Stomach (tissue), 9 donors: ENCODE data around the gene TMEM250. TPM values are rescaled to one million over a fixed set of nuclear protein-coding genes. Genes with fewer than 3 reads are reported as not detected.

Source experiments
- DNase-seq, 2 donors: peaks; one replicate each; pipeline versions ENCODE4 v3.0.0 to v3.0.0-alpha.2; 2013 to 2019
- H3K27ac ChIP-seq, 5 donors: fragments of 200-600 bp in 4 of 5; sonication (generic) in 4 of 5; one replicate each; pipeline ENCODE4 v1.5.1; 2013 to 2019; ENCODE audit warnings: mild to moderate bottlenecking in 1 of 5, moderate library complexity in 1 of 5
- H3K27me3 ChIP-seq, 3 donors: fragments of 200-600 bp; sonication (generic); one replicate each; pipeline ENCODE4 v1.5.1; 2017 to 2019; ENCODE audit warnings: mixed run types in 1 of 3
- H3K36me3 ChIP-seq, 4 donors: fragments of 200-600 bp; sonication (generic); 1 replicate in 3 of 4; 2 replicates in 1 of 4; pipeline ENCODE4 v1.5.1; 2016 to 2019
- H3K4me1 ChIP-seq, 4 donors: fragments of 200-600 bp; sonication (generic); one replicate each; pipeline ENCODE4 v1.5.1; 2016 to 2019
- H3K4me3 ChIP-seq, 4 donors: fragments of 200-600 bp; sonication (generic) in 3 of 4; one replicate each; pipeline ENCODE4 v1.5.1; 2016 to 2019; ENCODE audit warnings: mild to moderate bottlenecking in 1 of 4
- H3K9me3 ChIP-seq, 4 donors: fragments of 200-600 bp; sonication (generic); one replicate each; pipeline ENCODE4 v1.5.1; 2016 to 2019
- EP300 ChIP-seq: sonication (generic); formaldehyde crosslinking; IDR thresholded peaks from one replicate; pipeline ENCODE4 v1.6.1; 2017; ENCODE audit warnings: antibody characterized with exemption
- POLR2A ChIP-seq, 4 donors: fragments of 450-650 bp; IDR thresholded peaks; one replicate each; pipeline ENCODE4 v1.6.1; 2016; ENCODE audit warnings: antibody characterized with exemption in 4 of 4, control low read depth in 2 of 4, mild to moderate bottlenecking in 1 of 4, moderate library complexity in 1 of 4
- POLR2AphosphoS5 ChIP-seq, 3 donors: sonication (generic); formaldehyde crosslinking; IDR thresholded peaks; one replicate each; pipeline ENCODE4 v1.6.1; 2016; ENCODE audit warnings: antibody characterized with exemption in 3 of 3
- WGBS, 5 donors: extraction: QIAGEN DNeasy Blood & Tissue Kit in 3 of 5; methylation state at CpG; one replicate each; pipeline versions ENCODE4 v1.1.5 to v1.1.7; 2013 to 2018; 5-methylcytosine and 5-hydroxymethylcytosine counted together
- intact Hi-C: fragments of 100-400 bp; cut with DNase I; formaldehyde crosslinking; loops from one replicate; pipeline ENCODE4 v1.15.1; 2023; ENCODE audit warnings: low total_unique reads
- polyA plus RNA-seq, 3 donors: library from polyadenylated mRNA; stranded (reverse); fragments of 200-250 nt; gene quantifications; one replicate each; pipeline ENCODE4 v1.2.3, GENCODE V29; 2013
- total RNA-seq, 5 donors: library from RNA; depleted of rRNA; stranded (reverse); fragments of >200 nt; gene quantifications; one replicate each; pipeline versions ENCODE4 v1.1.0 to v1.2.3, GENCODE V29; 2014 to 2016
- TF ChIP-seq, protein P1 (sequence below), 7 experiments: fragments of 450-650 bp in 4 of 7; fragments of 200-600 bp in 3 of 7; sonication (generic) in 3 of 7; IDR thresholded peaks; one replicate each; pipeline ENCODE4 v1.5.1; 2016 to 2019; ENCODE audit warnings: antibody characterized with exemption in 7 of 7, control low read depth in 2 of 7, mild to moderate bottlenecking in 1 of 7
- donor health status: healthy with polysubstance abuse.
- donor health status: Bipolar disorder and iron deficiency.
- donor health status: healthy.

The TMEM250 gene
- total and polyA plus RNA-seq, 8 donors: 15.6 to 105 (median 22.6) TPM

DNA sequence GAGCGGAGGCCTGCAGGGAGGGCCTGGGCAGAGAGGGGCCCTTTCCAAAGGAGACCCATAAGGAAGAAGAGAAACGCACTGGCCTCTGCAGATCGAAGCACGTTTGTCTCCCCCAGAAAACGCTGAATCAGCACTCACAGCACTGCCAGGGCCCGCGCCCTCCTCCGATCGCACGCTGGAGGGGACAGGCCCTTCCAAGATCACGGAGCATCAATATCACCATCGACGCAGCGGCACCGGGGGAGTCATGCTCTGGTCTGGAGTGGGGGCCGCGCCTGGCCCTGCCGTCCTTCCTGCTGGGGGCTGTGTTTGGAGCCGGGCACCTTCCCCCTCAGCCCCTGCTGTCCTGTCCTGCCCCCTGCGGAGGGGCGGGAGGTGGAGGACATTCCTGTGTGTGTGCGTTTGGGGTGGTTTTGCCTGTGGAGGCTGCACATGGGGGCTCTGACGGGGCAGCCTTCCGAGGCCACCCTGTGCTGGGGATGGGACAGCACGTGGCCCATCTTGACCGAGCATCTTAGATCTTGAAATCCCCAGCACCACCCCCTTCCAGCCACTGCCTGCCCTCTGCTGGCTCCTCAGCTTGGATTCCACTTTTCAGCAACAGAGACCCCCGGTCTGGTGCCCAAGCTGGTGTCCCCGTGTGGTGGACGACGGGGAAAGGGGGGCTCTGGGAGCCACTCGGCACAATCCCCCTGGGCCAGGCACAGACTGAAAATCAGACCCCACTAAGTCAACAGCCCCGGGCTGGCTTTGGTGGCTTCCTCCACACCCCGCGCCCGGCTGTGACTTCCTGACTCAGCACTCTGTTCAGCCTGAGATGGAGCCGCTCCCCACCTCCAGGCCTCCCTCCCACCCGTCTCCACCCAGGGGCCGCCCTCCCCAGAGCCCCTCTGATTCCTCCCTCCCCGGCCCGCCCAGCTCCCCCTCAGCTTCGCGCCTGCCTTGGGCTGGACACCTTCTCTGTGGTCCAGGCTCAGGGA, 8.3 kb downstream of the TMEM250 start:
- Histone ChIP-seq H3K36me3 (peaks cover 8 to 16% (median 12%) of the 10 kb centered on the region in 4 donors), H3K9me3 (no peaks in the 10 kb centered on the region), H3K4me3 (peak overlapping the region; percentile 30 to 45 (median 38)), H3K27ac (peak overlapping the region; percentile 38 to 89 (median 83)), H3K4me1 (peaks cover 56 to 66% (median 61%) of the 10 kb centered on the region in 4 donors), H3K27me3 (no peaks in the 10 kb centered on the region)
- WGBS, 5 donors: 20 to 44% (median 29%) methylated on average over 33 to 42 of the region's 42 CpGs
- TF ChIP-seq EP300 (no peak), POLR2A (IDR thresholded peaks at IDR 0.05) (no peak), POLR2AphosphoS5 (IDR thresholded peaks at IDR 0.05) (no peak)
- TF ChIP-seq, protein P1, sequence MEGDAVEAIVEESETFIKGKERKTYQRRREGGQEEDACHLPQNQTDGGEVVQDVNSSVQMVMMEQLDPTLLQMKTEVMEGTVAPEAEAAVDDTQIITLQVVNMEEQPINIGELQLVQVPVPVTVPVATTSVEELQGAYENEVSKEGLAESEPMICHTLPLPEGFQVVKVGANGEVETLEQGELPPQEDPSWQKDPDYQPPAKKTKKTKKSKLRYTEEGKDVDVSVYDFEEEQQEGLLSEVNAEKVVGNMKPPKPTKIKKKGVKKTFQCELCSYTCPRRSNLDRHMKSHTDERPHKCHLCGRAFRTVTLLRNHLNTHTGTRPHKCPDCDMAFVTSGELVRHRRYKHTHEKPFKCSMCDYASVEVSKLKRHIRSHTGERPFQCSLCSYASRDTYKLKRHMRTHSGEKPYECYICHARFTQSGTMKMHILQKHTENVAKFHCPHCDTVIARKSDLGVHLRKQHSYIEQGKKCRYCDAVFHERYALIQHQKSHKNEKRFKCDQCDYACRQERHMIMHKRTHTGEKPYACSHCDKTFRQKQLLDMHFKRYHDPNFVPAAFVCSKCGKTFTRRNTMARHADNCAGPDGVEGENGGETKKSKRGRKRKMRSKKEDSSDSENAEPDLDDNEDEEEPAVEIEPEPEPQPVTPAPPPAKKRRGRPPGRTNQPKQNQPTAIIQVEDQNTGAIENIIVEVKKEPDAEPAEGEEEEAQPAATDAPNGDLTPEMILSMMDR (IDR thresholded peaks at IDR 0.05): no peak
- intact Hi-C loops: no loop called here
- DNase-seq: peak in 1 of 2 donors; percentile 66

DNA sequence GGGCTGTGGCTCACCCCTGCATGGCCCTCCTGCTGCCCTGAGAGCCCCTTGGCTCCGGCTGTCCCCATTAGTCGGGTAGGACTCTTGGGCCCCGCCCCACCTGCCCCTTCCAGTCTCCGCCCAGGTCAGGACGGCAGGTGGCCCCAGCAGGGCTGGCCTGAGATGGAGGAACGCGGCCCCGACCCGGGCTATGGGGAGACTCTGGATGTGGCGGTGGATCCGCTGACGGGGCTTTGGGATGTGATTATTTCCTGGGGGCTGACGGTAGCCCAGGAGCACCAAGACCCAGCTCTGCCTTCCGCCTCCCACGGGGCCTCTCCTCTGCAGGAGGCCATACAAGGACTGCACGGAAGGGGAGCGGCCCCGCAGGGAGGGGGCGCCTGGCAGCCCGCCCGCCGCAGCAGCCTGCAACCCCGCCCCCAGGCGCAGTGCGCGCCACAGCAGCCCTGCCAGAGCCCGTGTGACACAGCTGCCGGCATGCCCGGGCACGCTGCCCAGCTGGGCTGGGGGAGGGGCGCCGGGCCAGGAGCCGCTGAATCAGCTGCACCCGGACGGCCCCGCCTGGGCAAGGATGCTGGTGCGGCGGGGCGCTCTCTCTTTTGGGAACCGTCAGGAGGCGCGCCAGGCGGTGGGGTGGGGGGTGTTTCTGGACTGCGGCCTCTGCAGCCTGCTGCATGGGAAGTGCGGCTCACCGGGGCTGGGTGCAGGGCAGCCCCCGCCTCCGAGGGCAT, 9.2 kb downstream of the TMEM250 start:
- DNase-seq: peak; percentile 96 to 97
- peaks cover 59 to 74% (median 69%) of the 10 kb centered on the region in 4 donors for H3K4me1 ChIP-seq
- intact Hi-C loops: no loop called here
- TF ChIP-seq EP300: peak; percentile 54
- TF ChIP-seq, protein P1 (IDR thresholded peaks at IDR 0.05): no peak
- peak; percentile 77 to 94 (median 87) for TF ChIP-seq POLR2AphosphoS5 (IDR thresholded peaks at IDR 0.05)
- 1 to 2% (median 1%) methylated on average over 24 to 48 of the region's 48 CpGs for WGBS, 5 donors
- no peaks in the 10 kb centered on the region for H3K9me3 ChIP-seq
- no peaks in the 10 kb centered on the region for H3K27me3 ChIP-seq
- peaks cover under 1 to 8% (median 4%) of the 10 kb centered on the region in 4 donors for H3K36me3 ChIP-seq
- H3K4me3 ChIP-seq: peak overlapping the region; percentile 30 to 45 (median 38)
- H3K27ac ChIP-seq: peak overlapping the region; percentile 69 to 89 (median 83)

DNA sequence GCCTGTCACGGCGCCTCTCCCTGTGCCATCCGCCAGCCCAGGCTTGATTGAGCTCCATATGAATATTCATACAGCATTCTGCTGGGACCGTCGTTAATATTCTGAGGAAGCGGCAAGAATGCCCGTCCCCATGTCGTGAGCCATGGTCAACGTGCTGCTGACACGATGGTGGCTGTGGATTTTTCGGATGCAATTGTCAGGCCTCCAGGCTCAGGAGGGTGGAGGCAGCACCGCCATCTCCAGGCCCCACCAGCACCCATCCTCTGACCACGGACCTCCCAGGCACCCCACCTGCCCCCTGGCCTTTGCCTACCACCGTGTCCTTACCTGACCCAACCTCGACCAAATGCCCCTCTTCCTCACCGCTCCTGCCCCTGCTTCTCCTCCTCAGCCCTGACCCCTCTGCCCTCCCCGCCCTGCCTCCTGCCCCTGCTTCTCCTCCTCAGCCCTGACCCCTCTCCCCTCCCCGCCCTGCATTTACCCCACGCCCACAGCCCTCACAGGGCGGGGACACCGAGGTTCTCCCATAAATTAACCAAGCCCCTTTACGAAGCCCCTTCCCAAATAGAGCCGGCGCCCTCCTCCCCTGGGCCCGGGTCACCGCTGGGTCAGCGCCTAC, 9.9 kb downstream of the TMEM250 start:
- WGBS, 5 donors: 55 to 83% (median 69%) methylated on average over 23 to 27 of the region's 27 CpGs
- Histone ChIP-seq H3K4me3 (peak overlapping the region; percentile 30 to 45 (median 38)), H3K36me3 (peaks cover 0 to 2% (median 0%) of the 10 kb centered on the region in 4 donors), H3K27me3 (peaks cover 0 to 6% (median 0%) of the 10 kb centered on the region in 3 donors), H3K4me1 (peaks cover 59 to 82% (median 77%) of the 10 kb centered on the region in 4 donors), H3K27ac (peak overlapping the region; percentile 69 to 89 (median 83)), H3K9me3 (no peaks in the 10 kb centered on the region)
- DNase-seq: no peak
- no peak for TF ChIP-seq EP300
- TF ChIP-seq POLR2AphosphoS5 (IDR thresholded peaks at IDR 0.05): no peak
- TF ChIP-seq POLR2A (IDR thresholded peaks at IDR 0.05): no peak
- TF ChIP-seq, protein P1 (IDR thresholded peaks at IDR 0.05): no peak
- intact Hi-C loops: no loop called here
